Suprapubic skin (tissue), 4 donors: ENCODE data around the gene ICAM4. TPM values are rescaled to one million over a fixed set of nuclear protein-coding genes. Genes with fewer than 3 reads are reported as not detected.
"Not testable (repeated sequence)": the region's sequence is repeated elsewhere in the genome, so short reads cannot be mapped to it uniquely, and the experiment has no call there.

ENCODE experiments used
- DNase-seq, 2 donors: peaks; one replicate each; pipeline ENCODE4 v3.0.0-alpha.2; 2019; ENCODE audit warnings: low spot score in 2 of 2
- H3K27ac ChIP-seq: fragments of 200-600 bp; sonication (generic); one replicate; pipeline ENCODE4 v1.5.1; 2019
- H3K27me3 ChIP-seq: fragments of 200-600 bp; sonication (generic); one replicate; pipeline ENCODE4 v1.5.1; 2019
- H3K36me3 ChIP-seq: fragments of 200-600 bp; sonication (generic); one replicate; pipeline ENCODE4 v1.5.1; 2019
- H3K4me1 ChIP-seq: fragments of 200-600 bp; sonication (generic); one replicate; pipeline ENCODE4 v1.5.1; 2019
- H3K4me3 ChIP-seq: fragments of 200-600 bp; sonication (generic); one replicate; pipeline ENCODE4 v1.5.1; 2019; ENCODE audit warnings: mild to moderate bottlenecking
- H3K9me3 ChIP-seq: fragments of 200-600 bp; sonication (generic); one replicate; pipeline ENCODE4 v1.5.1; 2019
- EP300 ChIP-seq: sonication (generic); formaldehyde crosslinking; IDR thresholded peaks from one replicate; pipeline ENCODE4 v1.6.1; 2017; ENCODE audit warnings: antibody characterized with exemption
- POLR2A ChIP-seq, 2 donors: fragments of 450-650 bp; IDR thresholded peaks; one replicate each; pipeline ENCODE4 v1.6.1; 2017; ENCODE audit warnings: antibody characterized with exemption in 2 of 2, mild to moderate bottlenecking in 2 of 2, moderate library complexity in 2 of 2
- POLR2AphosphoS5 ChIP-seq, 3 donors: sonication (generic); formaldehyde crosslinking; IDR thresholded peaks; one replicate each; pipeline ENCODE4 v1.6.1; 2017; ENCODE audit warnings: antibody characterized with exemption in 3 of 3
- WGBS: methylation state at CpG from one replicate; pipeline ENCODE4 v1.1.5; 2018; 5-methylcytosine and 5-hydroxymethylcytosine counted together
- total RNA-seq, 4 donors: library from RNA; depleted of rRNA; stranded (reverse); fragments of >200 nt; gene quantifications; one replicate each; pipeline ENCODE4 v1.1.0, GENCODE V29; 2016

Gene ICAM4
- total RNA-seq, 4 donors from 2014 or later: not detected

GRCh38 chr19:10334588-10335351, 48.0 kb downstream of the ICAM4 start:
- Histone ChIP-seq H3K27ac (peak overlapping the region; percentile 26), H3K4me1 (peaks cover 31% of the 10 kb centered on the region), H3K9me3 (no peaks in the 10 kb centered on the region), H3K27me3 (no peaks in the 10 kb centered on the region), H3K36me3 (peaks cover 8% of the 10 kb centered on the region), H3K4me3 (peak overlapping the region; percentile 85)
- WGBS: 11% methylated on average over 28 of the region's 59 CpGs
- TF ChIP-seq EP300: no peak
- peak in 2 of 3 donors; percentile 39 to 66 for TF ChIP-seq POLR2AphosphoS5 (IDR thresholded peaks at IDR 0.05)
- no peak for TF ChIP-seq POLR2A (IDR thresholded peaks at IDR 0.05)
- peak; percentile 97 to 98 for DNase-seq

GRCh38 chr19:10335352-10335985, 48.7 kb downstream of the ICAM4 start:
- H3K4me3 ChIP-seq: peak overlapping the region; percentile 85
- H3K4me1 ChIP-seq: peaks cover 31% of the 10 kb centered on the region
- no peak for TF ChIP-seq EP300
- no peak for TF ChIP-seq POLR2AphosphoS5 (IDR thresholded peaks at IDR 0.05)
- H3K27me3 ChIP-seq: no peaks in the 10 kb centered on the region
- H3K27ac ChIP-seq: no peak overlapping the region
- H3K9me3 ChIP-seq: no peaks in the 10 kb centered on the region
- WGBS: 59% methylated on average over 13 of the region's 26 CpGs
- no peak for DNase-seq
- peaks cover under 1% of the 10 kb centered on the region for H3K36me3 ChIP-seq

- 89% methylated on average over 9 of the region's 9 CpGs for WGBS
- not testable (repeated sequence) for H3K9me3 ChIP-seq, H3K27ac ChIP-seq, H3K27me3 ChIP-seq, H3K4me3 ChIP-seq, DNase-seq, H3K36me3 ChIP-seq
- H3K4me1 ChIP-seq: peaks cover 29% of the 10 kb centered on the region
These were observed 50.0 kb downstream of the ICAM4 start for GRCh38 chr19:10336725-10337124.

Other genes with a start within 250 kb of the ICAM4 start
- 10 to 100 TPM; 11.8 to 26.7 (median 22.3) TPM for gene SHFL, start 200.6 kb upstream of the ICAM4 start, total RNA-seq
- 1 to 10 TPM in 1 of 4 donors, under 1 TPM in 2, not detected in 1; 0.38 to 1.1 (median 0.42) TPM for gene ANGPTL6, start 184.3 kb upstream of the ICAM4 start, total RNA-seq
- gene PPAN, start 180.6 kb upstream of the ICAM4 start, total RNA-seq: 10 to 100 TPM; 41.9 to 55.1 (median 46.8) TPM
- 10 to 100 TPM; 16.4 to 32.9 (median 19.9) TPM for gene P2RY11, start 175.3 kb upstream of the ICAM4 start, total RNA-seq
- gene EIF3G, start 167.1 kb upstream of the ICAM4 start, total RNA-seq: 100 to 1,000 TPM; 211 to 315 (median 225) TPM
- 10 to 100 TPM; 36.1 to 54.4 (median 44.2) TPM for gene DNMT1, start 92.0 kb upstream of the ICAM4 start, total RNA-seq
- 1 to 10 TPM; 3.9 to 9.9 (median 8.6) TPM for gene S1PR2, start 55.6 kb upstream of the ICAM4 start, total RNA-seq
- 100 to 1,000 TPM in 1 of 4 donors, 10 to 100 TPM in 3; 53.3 to 108 (median 77.3) TPM for gene MRPL4, start 34.7 kb upstream of the ICAM4 start, total RNA-seq
- 10 to 100 TPM in 2 of 4 donors, 1 to 10 TPM in 2; 9.1 to 11.1 (median 9.6) TPM for gene ICAM1, start 15.8 kb upstream of the ICAM4 start, total RNA-seq
- under 1 TPM in 3 of 4 donors, not detected in 1; 0.21 to 0.97 (median 0.62) TPM for gene ICAM5, start 3.0 kb downstream of the ICAM4 start, total RNA-seq
- gene ZGLP1, start 22.9 kb downstream of the ICAM4 start, total RNA-seq: 1 to 10 TPM; 1.4 to 7.2 (median 2.9) TPM
- 10 to 100 TPM in 3 of 4 donors, 1 to 10 TPM in 1; 7.9 to 19.0 (median 14.5) TPM for gene FDX2, start 29.1 kb downstream of the ICAM4 start, total RNA-seq
- 10 to 100 TPM; 18.4 to 27.8 (median 24.8) TPM for gene RAVER1, start 46.6 kb downstream of the ICAM4 start, total RNA-seq
- gene ICAM3, start 52.7 kb downstream of the ICAM4 start, total RNA-seq: 1 to 10 TPM; 3.1 to 4.5 (median 3.8) TPM
- 100 to 1,000 TPM in 2 of 4 donors, 10 to 100 TPM in 2; 80.4 to 200 (median 124) TPM for gene TYK2, start 93.6 kb downstream of the ICAM4 start, total RNA-seq
- 100 to 1,000 TPM in 3 of 4 donors, 10 to 100 TPM in 1; 91.7 to 178 (median 109) TPM for gene CDC37, start 116.6 kb downstream of the ICAM4 start, total RNA-seq
- 1 to 10 TPM; 3.7 to 7.9 (median 5.6) TPM for gene PDE4A, start 133.6 kb downstream of the ICAM4 start, total RNA-seq
- 10 to 100 TPM; 44.3 to 75.8 (median 69.9) TPM for gene KEAP1, start 216.4 kb downstream of the ICAM4 start, total RNA-seq
- 10 to 100 TPM; 19.2 to 63.8 (median 26.8) TPM for gene S1PR5, start 230.5 kb downstream of the ICAM4 start, total RNA-seq